PFSK-1 (cell line): ENCODE measurements around the gene LHFPL5.

Experiments
- FOXP2 ChIP-seq: optimal IDR thresholded peaks from 2 replicates; pipeline ENCODE3; 2011; ENCODE audit warnings: borderline replicate concordance, control low read depth, inconsistent platforms; ENCODE audit not compliant: insufficient read depth; ENCODE audit errors: extremely low read length, extremely low read depth
- POLR2AphosphoS5 ChIP-seq: IDR thresholded peaks from 2 replicates; pipeline ENCODE4 v1.6.1; 2012; ENCODE audit warnings: low read depth, mild to moderate bottlenecking, control low read depth, low read length, moderate library complexity
- SIN3A ChIP-seq: IDR thresholded peaks from 2 replicates; pipeline ENCODE4 v1.6.1; 2012; ENCODE audit warnings: mild to moderate bottlenecking, low read length, moderate library complexity, borderline replicate concordance; ENCODE audit not compliant: insufficient read depth
- TAF1 ChIP-seq: IDR thresholded peaks from 2 replicates; pipeline ENCODE4 v1.6.1; 2012; ENCODE audit warnings: low read length, control low read depth, borderline replicate concordance; ENCODE audit not compliant: insufficient read depth
- TF ChIP-seq, protein P1 (sequence below), 2 experiments: IDR thresholded peaks; 2 replicates each; pipeline versions ENCODE4 v1.6.1 to v1.8.0; 2011 to 2012; ENCODE audit warnings: low read depth in 2 of 2, low read length in 2 of 2, control low read depth in 1 of 2, inconsistent platforms in 1 of 2, mild to moderate bottlenecking in 1 of 2, moderate library complexity in 1 of 2; ENCODE audit not compliant: insufficient read depth in 1 of 2

LHFPL5 gene

DNA sequence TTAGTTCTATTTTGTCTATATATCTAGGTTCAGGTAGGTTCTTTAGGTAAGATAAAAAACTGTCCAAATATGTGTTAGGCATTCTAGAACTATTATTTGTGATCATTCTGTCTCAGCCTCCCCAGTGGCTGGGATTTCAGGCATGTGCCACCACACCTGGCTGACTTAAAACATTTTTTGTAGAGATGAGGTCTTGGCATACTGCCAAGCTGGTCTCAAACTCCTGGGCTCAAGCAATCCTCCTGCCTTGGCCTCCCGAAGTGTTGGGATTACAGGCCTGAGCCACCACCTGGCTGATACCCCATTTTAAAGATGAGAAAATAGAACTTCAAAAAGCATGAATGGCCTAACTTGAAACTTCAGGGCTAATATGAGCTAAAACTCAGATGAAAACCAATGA lies 33.9 kb downstream of the LHFPL5 start:
- TF ChIP-seq, protein P1, sequence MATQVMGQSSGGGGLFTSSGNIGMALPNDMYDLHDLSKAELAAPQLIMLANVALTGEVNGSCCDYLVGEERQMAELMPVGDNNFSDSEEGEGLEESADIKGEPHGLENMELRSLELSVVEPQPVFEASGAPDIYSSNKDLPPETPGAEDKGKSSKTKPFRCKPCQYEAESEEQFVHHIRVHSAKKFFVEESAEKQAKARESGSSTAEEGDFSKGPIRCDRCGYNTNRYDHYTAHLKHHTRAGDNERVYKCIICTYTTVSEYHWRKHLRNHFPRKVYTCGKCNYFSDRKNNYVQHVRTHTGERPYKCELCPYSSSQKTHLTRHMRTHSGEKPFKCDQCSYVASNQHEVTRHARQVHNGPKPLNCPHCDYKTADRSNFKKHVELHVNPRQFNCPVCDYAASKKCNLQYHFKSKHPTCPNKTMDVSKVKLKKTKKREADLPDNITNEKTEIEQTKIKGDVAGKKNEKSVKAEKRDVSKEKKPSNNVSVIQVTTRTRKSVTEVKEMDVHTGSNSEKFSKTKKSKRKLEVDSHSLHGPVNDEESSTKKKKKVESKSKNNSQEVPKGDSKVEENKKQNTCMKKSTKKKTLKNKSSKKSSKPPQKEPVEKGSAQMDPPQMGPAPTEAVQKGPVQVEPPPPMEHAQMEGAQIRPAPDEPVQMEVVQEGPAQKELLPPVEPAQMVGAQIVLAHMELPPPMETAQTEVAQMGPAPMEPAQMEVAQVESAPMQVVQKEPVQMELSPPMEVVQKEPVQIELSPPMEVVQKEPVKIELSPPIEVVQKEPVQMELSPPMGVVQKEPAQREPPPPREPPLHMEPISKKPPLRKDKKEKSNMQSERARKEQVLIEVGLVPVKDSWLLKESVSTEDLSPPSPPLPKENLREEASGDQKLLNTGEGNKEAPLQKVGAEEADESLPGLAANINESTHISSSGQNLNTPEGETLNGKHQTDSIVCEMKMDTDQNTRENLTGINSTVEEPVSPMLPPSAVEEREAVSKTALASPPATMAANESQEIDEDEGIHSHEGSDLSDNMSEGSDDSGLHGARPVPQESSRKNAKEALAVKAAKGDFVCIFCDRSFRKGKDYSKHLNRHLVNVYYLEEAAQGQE (IDR thresholded peaks at IDR 0.05; ENCODE audit: insufficient read depth in 1 of 2, low read depth in 2 of 2, low read length in 2 of 2), result no peak
- TF ChIP-seq SIN3A (no peak), FOXP2 (no peak), TAF1 (no peak), POLR2AphosphoS5 (no peak)

DNA sequence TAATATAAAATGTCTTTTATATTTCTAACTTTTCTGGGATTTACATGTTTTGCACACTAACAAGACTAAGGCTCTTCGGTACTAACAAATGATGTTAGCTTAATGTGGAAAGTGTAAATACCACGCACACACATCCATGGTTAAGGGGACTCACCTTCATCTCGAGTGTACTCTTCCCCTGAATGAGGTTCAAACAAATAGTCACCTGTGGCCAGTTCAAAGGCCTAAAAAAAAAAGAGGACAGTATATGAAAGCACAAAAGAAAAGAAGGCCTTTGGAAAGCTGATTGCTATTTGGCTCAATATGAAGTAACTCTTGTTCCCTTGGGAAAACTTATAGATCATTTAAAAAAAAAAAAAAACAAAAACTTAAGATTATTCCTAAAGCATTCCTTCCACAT lies 37.2 kb downstream of the LHFPL5 start:
- TF ChIP-seq SIN3A (no peak), POLR2AphosphoS5 (no peak), FOXP2 (no peak), TAF1 (no peak)
- TF ChIP-seq, protein P1 (IDR thresholded peaks at IDR 0.05; ENCODE audit: insufficient read depth in 1 of 2, low read depth in 2 of 2, low read length in 2 of 2), result no peak

DNA sequence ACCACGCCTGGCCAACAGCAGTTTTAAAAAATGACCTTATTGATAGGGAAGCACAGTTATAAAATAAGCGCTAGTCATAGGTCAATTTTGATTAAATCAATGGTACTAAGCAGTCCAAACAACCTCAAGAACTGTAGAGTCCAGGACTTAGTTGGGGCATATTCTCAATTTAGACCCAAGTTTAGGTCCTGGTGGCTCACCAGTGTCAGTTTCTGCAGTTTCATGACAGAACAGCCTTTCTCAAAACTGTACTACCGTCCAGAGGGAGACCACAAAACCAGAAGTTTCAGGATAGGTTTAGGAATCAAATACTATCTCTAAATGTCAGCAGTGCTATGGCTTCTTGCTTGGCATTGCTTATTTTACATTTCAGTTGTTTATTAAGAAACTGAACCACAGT lies 39.1 kb downstream of the LHFPL5 start:
- TF ChIP-seq FOXP2, result no peak
- TF ChIP-seq SIN3A, result no peak
- TF ChIP-seq, protein P1 (IDR thresholded peaks at IDR 0.05; ENCODE audit: insufficient read depth in 1 of 2, low read depth in 2 of 2, low read length in 2 of 2), result no peak
- no peak for TF ChIP-seq POLR2AphosphoS5
- TF ChIP-seq TAF1, result no peak

DNA sequence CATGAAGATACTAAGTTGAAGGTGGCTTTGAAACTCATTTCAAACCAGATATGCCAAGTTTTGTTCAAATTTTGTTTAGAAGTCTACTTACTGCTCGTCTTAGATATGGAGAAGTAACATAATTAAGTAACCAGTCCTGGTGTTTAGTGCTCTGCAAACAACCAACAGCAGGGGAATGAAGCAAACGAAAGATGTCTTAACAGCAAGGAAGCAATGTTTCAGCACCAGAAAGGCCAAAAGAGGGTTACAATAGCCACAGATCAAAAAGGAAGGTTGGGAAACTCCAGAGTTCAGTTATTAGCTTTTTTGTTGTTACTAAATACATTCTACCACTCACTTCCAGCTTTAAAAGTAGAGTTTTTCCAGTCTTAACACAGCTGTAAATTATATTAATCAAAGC lies 45.1 kb downstream of the LHFPL5 start:
- TF ChIP-seq FOXP2, result no peak
- TF ChIP-seq SIN3A, result no peak
- no peak for TF ChIP-seq POLR2AphosphoS5
- TF ChIP-seq TAF1, result no peak
- TF ChIP-seq, protein P1 (IDR thresholded peaks at IDR 0.05; ENCODE audit: insufficient read depth in 1 of 2, low read depth in 2 of 2, low read length in 2 of 2), result no peak

DNA sequence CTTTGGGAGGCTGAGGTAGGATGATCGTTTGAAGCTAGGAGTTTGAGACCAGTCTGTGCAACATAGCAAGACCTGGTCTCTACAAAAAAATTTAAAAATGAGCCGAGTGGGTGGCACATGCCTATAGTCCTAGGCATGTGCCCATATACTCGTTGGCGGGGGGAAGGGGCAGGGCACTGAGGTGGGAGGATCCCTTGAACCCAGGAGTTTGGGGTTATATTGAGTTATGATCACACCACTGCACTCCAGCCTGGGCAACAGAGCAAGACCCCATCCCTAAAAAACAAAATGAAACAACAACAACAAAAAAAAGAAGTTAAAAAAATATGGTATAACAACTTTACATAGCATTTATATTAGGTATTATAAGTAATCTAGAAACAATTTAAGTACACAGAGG lies 47.8 kb downstream of the LHFPL5 start:
- TF ChIP-seq, protein P1 (IDR thresholded peaks at IDR 0.05; ENCODE audit: insufficient read depth in 1 of 2, low read depth in 2 of 2, low read length in 2 of 2), result no peak
- TF ChIP-seq TAF1, result no peak
- no peak for TF ChIP-seq FOXP2
- TF ChIP-seq POLR2AphosphoS5, result no peak
- TF ChIP-seq SIN3A, result no peak
